ENCODE results near the gene TLK1.

TLK1 gene

GRCh38 chr2:170985407-170985806 lies 175.3 kb downstream of the TLK1 start:
- ATAC-seq: no peak
- TF ChIP-seq TOX (CRISPR knock-in tag; IDR thresholded peaks at IDR 0.05; ENCODE audit: borderline replicate concordance) (no peak), ZNF70 (CRISPR knock-in tag; IDR thresholded peaks at IDR 0.05) (no peak), ZFP3 (CRISPR knock-in tag; IDR thresholded peaks at IDR 0.05) (no peak), ZNF8 (CRISPR knock-in tag; IDR thresholded peaks at IDR 0.05) (no peak), ARNTL (CRISPR knock-in tag; IDR thresholded peaks at IDR 0.05; ENCODE audit: borderline replicate concordance, low read depth) (no peak), BACH2 (CRISPR knock-in tag; IDR thresholded peaks at IDR 0.05; ENCODE audit: borderline replicate concordance) (no peak), ZFP30 (CRISPR knock-in tag; IDR thresholded peaks at IDR 0.05) (no peak), TCF4 (CRISPR knock-in tag; IDR thresholded peaks at IDR 0.05; ENCODE audit: borderline replicate concordance) (no peak), POU6F1 (CRISPR knock-in tag; IDR thresholded peaks at IDR 0.05; ENCODE audit: borderline replicate concordance, low read depth) (no peak), ZNF565 (CRISPR knock-in tag; conservative IDR thresholded peaks at IDR 0.05; ENCODE audit: low read depth) (no peak), ZC3H10 (CRISPR knock-in tag; IDR thresholded peaks at IDR 0.05) (no peak), OSR1 (CRISPR knock-in tag; IDR thresholded peaks at IDR 0.05) (no peak), ISL1 (CRISPR knock-in tag; IDR thresholded peaks at IDR 0.05) (no peak), RARB (CRISPR knock-in tag; IDR thresholded peaks at IDR 0.05) (no peak), PPARA (CRISPR knock-in tag; IDR thresholded peaks at IDR 0.05; ENCODE audit: borderline replicate concordance) (no peak), PATZ1 (CRISPR knock-in tag; IDR thresholded peaks at IDR 0.05; ENCODE audit: borderline replicate concordance) (no peak), GLIS3 (CRISPR knock-in tag; IDR thresholded peaks at IDR 0.05) (no peak), CSRNP3 (CRISPR knock-in tag; IDR thresholded peaks at IDR 0.05) (no peak), CREB5 (CRISPR knock-in tag; IDR thresholded peaks at IDR 0.05; ENCODE audit: low read depth) (no peak), ESRRG (CRISPR knock-in tag; IDR thresholded peaks at IDR 0.05) (no peak)

- TF ChIP-seq CSDC2 (CRISPR knock-in tag; IDR thresholded peaks at IDR 0.05) (no peak), ZC3H10 (CRISPR knock-in tag; IDR thresholded peaks at IDR 0.05) (no peak), ZNF8 (CRISPR knock-in tag; IDR thresholded peaks at IDR 0.05) (no peak), OSR1 (CRISPR knock-in tag; IDR thresholded peaks at IDR 0.05) (no peak), ESRRG (CRISPR knock-in tag; IDR thresholded peaks at IDR 0.05) (no peak), ZFP3 (CRISPR knock-in tag; IDR thresholded peaks at IDR 0.05) (no peak), TCF4 (CRISPR knock-in tag; IDR thresholded peaks at IDR 0.05; ENCODE audit: borderline replicate concordance) (no peak), POU6F1 (CRISPR knock-in tag; IDR thresholded peaks at IDR 0.05; ENCODE audit: borderline replicate concordance, low read depth) (no peak), RARB (CRISPR knock-in tag; IDR thresholded peaks at IDR 0.05) (no peak), TSHZ2 (CRISPR knock-in tag; IDR thresholded peaks at IDR 0.05) (no peak), ZFP30 (CRISPR knock-in tag; IDR thresholded peaks at IDR 0.05) (no peak), CREB5 (CRISPR knock-in tag; IDR thresholded peaks at IDR 0.05; ENCODE audit: low read depth) (no peak), ZNF565 (CRISPR knock-in tag; conservative IDR thresholded peaks at IDR 0.05; ENCODE audit: low read depth) (no peak), CSRNP3 (CRISPR knock-in tag; IDR thresholded peaks at IDR 0.05) (no peak), GLIS3 (CRISPR knock-in tag; IDR thresholded peaks at IDR 0.05) (no peak)
- no peak for ATAC-seq
These were observed 176.6 kb downstream of the TLK1 start for GRCh38 chr2:170984079-170984478.
